Measurements from ENCODE around the gene ABHD11.

ABHD11 gene

DNA sequence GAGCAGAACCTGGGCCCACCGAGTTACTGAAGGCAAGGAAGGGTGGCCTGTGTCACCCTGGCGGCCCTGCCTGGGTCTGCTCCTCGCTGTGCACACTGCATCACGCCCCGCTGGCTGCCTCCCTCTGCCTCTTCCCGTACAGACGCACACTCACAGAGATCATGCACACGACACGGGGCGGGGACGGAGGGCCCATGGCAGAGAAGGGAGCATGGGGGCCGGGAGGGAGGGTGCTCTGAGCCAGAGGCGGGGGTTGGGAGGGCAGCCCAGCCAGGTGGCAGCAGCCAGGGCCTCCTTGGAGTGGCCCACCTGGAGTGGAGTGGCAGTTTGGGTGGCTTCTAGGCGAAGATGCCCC is 38.6 kb downstream of the ABHD11 start:
- DNase-seq (ENCODE audit: low read depth in 2 of 2) = no peak
- TF ChIP-seq CTCF (IDR thresholded peaks at IDR 0.05; ENCODE audit: low read depth, low read length) = no peak
- H3K4me3 ChIP-seq (replicated peaks in 1 of 2; ENCODE audit: low read depth in 2 of 2, low read length in 2 of 2) = no peak overlapping the region

DNA sequence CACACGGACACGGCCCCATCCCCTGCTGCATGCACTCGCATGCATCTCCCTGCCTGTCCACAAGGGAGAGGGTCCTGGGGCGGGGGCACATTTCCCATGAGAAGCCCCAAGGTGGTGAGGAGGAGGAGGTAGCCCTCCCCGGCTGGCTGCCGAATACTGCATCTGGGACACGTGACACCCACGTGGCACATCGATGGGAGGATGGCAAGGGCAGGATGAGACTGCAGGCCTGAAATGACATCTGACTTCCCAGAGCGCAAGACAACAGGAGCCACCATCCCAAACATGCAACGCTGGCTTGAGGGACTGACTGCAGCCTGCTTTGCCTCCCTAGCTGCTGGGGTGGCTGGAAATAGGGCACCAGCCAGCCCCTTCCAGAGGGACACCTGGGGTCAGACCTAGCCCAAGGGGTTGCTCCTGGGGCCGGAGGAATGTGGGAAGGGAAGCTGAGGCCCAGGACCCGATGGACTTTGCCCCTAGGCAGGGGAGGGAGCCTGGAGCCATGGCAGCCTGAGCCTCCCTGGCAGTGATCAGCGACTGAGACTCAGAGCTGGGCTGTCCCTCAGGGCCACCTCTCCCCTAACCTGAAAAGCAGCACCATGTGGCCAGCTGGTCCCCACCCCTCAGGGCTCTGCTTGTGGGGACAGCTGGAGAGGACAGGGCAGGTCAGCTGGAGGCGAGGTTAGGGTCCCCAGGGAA is 39.1 kb downstream of the ABHD11 start:
- no peak for DNase-seq (ENCODE audit: low read depth in 2 of 2)
- H3K4me3 ChIP-seq (replicated peaks in 1 of 2; ENCODE audit: low read depth in 2 of 2, low read length in 2 of 2) = no peak overlapping the region
- no peak for TF ChIP-seq CTCF (IDR thresholded peaks at IDR 0.05; ENCODE audit: low read depth, low read length)

GRCh38 chr7:73698410-73698809 is 40.2 kb downstream of the ABHD11 start:
- TF ChIP-seq CTCF (IDR thresholded peaks at IDR 0.05; ENCODE audit: low read depth, low read length) = no peak
- DNase-seq (ENCODE audit: low read depth in 2 of 2) = no peak
- no peak overlapping the region for H3K4me3 ChIP-seq (replicated peaks in 1 of 2; ENCODE audit: low read depth in 2 of 2, low read length in 2 of 2)

DNA sequence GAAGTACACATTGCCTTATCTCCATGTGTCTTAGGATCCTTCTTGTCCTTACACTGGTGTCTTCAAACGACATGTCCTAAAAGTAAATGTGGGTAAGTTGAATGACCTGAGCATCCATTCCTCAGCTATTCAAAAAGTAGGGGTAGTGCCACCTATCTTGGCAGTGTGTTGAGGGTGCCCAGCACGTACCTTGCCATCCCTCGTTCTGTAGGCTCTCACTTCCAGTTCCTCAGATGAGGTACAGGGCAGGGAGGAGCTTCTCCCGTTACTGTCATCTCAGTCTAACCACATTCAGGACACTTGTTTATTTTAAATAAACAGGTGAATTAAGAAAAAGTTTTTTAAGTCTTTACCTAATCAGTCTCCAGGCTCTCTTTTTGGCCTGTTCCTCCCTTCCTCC is 42.2 kb downstream of the ABHD11 start:
- no peak for DNase-seq (ENCODE audit: low read depth in 2 of 2)
- no peak for TF ChIP-seq CTCF (IDR thresholded peaks at IDR 0.05; ENCODE audit: low read depth, low read length)
- H3K4me3 ChIP-seq (replicated peaks in 1 of 2; ENCODE audit: low read depth in 2 of 2, low read length in 2 of 2) = no peak overlapping the region

DNA sequence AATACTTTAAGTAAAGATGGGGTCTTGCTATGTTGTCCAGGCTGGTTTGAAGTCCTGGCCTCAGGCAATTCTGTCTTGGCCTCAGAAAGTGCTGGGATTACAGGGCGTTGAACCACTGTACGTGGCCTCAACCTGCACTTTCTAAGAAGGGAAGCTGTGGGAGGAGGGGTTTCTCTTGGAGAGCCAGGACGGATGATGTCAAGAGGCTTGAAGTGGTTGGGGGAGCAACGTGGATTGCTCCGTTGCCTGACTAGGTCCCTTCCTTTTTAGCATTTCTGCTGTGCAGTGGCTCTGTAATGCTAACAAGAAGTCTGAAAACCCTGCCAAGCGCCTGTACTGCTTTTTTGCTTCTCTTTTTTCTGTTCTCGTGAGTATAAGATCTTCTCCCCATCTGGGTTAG is 48.0 kb downstream of the ABHD11 start:
- no peak for TF ChIP-seq CTCF (IDR thresholded peaks at IDR 0.05; ENCODE audit: low read depth, low read length)
- no peak for DNase-seq (ENCODE audit: low read depth in 2 of 2)
- H3K4me3 ChIP-seq (replicated peaks in 1 of 2; ENCODE audit: low read depth in 2 of 2, low read length in 2 of 2) = no peak overlapping the region

GRCh38 chr7:73688288-73688687 is 50.3 kb downstream of the ABHD11 start:
- no peak overlapping the region for H3K4me3 ChIP-seq (replicated peaks in 1 of 2; ENCODE audit: low read depth in 2 of 2, low read length in 2 of 2)
- TF ChIP-seq CTCF (IDR thresholded peaks at IDR 0.05; ENCODE audit: low read depth, low read length) = no peak
- DNase-seq (ENCODE audit: low read depth in 2 of 2) = no peak

Measured in cardiac fibroblast (primary cell).